ENCODE results near the gene CDK8.

Gene CDK8

DNA sequence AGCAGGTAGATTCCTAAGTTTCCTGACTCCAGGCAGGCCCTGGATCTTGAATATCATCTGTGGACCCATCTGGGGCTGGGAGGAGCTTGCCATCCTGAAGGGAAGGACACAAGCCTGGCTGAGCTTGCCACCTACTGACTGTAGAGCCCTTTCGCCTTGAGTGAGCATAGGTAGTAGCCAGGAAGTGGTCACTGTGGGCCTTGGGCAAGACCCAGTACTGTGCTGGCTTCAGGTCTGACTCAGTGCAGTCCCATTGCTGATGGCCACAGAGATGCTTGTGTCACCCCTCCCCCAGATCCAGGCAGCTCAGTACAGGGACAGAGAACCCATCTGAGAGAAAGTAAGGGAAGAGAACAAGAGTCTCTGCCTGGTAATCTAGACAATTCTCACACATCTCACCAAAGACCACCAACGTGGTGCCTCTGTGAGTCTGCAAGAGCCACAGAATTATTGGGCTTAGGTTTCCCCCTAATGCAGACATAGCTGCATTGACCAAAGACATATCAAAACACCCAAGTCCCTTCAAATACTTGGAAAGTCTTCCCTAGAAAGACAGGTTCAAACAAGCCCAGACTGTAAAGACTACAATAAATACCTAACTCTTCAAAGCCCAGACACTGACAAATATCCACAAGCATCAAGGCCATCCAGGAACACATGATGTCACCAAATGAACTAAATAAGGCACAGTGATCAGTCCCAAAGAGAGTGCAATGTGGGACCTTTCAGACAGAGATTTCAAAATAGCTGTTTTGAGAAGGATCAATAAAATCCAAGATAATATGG, 195.3 kb downstream of the CDK8 start:
- no peak for DNase-seq

All from NCI-H774 (cell line).